ENCODE results near the gene GABRG3.
"Not testable (repeated sequence)": the region's sequence is repeated elsewhere in the genome, so short reads cannot be mapped to it uniquely, and the experiment has no call there.

Gene GABRG3

DNA sequence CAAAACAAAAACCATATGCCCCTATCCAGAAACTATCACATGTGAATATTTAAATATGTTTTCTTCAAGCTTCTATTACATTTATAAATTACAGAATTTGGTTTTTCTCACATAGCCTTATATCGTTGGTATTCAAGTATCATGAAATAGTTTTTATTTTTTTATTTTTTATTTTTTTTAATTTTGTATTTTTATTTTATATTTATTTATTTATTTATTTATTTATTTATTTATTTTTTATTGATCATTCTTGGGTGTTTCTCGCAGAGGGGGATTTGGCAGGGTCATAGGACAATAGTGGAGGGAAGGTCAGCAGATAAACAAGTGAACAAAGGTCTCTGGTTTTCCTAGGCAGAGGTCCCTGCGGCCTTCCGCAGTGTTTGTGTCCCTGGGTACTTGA, 32.0 kb downstream of the GABRG3 start:
- DNase-seq: not testable (repeated sequence)

DNA sequence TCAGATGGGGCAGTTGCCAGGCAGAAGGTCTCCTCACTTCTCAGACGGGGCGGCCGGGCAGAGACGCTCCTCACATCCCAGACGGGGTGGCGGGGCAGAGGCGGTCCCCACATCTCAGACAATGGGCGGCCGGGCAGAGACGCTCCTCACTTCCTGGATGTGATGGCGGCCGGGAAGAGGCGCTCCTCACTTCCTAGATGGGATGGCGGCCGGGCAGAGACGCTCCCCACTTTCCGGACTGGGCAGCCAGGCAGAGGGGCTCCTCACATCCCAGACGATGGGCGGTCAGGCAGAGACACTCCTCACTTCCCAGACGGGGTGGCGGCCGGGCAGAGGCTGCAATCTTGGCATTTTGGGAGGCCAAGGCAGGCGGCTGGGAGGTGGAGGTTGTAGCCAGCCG, 33.2 kb downstream of the GABRG3 start:
- DNase-seq: not testable (repeated sequence)

DNA sequence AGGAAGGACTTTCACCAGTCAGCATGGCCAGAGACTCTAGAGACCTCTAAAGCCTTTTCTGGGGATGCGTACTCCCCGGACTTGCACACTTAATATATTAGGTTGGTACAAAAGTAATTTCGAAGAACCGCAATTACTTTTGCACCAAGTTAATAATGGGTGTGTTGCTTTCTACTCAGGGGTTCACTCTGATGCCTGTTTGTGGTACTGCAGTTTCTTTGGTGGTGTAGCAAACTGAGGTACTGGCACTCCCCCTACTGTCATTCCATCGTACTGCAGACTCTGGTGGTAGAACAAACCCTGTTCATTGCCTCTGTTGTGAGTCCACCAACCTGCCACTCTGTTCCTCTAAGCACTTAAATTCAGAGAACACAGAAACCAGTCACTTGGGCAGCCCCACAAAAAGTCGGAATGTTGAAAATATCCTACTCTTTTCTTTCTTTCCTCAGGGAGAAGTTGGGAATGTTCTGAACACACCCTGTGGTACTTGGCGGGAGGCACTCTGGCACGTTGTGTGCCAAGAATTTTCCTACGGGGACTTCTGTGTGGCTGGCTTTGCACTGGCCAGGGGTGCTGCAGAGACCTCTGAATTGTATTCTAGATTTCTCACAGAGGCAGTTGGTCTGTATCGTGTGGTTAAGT, 46.3 kb downstream of the GABRG3 start:
- DNase-seq: peak; percentile 70

DNA sequence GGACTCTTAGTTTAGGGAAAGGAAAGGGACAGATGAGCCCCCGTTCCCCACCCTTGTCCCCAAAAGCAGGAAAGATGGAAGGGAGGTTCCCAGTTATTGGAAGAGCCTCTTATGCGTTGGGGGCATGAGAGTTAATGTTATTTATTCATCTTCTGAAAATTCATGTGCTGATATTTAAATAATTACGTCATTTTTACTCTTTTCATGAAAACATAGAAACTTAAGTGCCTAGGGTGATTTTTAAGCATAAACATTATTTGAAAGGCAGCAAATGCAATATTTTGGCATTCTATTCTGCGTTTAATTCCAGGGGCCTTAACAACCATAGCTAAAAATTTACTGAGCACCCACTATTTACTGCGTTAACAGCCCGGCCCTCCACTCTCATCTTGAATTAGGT, 48.7 kb downstream of the GABRG3 start:
- no peak for DNase-seq

GRCh38 chr15:27025481-27025966, 54.5 kb downstream of the GABRG3 start:
- no peak for DNase-seq

GRCh38 chr15:27027229-27027628, 56.2 kb downstream of the GABRG3 start:
- DNase-seq: no peak

DNA sequence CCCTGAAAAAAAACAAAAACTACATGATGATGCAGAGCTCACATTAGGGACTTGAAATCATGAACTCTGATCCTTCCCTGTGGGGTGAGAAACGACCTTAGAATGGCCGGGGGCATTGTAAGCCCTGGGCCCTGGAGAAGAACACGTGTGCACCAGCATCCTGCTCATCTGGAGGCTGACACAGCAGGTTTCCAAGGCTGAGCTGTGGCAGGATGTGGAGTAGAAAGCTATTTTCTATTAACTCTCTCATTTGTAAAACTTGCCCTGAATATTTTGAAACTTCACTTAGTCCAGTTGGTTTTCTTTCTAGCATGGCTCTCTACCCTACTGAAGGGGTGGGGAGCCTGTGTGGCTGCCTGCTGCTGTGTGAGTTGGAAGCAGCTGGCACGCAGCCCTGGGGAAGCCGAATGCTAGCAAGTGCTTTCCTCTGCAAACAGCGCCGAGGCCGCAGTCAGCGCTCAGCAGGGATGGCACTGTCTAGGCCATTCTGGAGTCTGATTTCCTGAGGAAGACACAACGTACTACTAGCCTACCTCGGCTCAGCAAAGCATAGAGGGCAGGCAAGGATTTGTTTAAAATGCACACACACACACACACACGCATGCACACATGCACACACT, 58.0 kb downstream of the GABRG3 start:
- DNase-seq: peak; percentile 82

- DNase-seq: no peak
Observed at GRCh38 chr15:27036210-27036609, 65.2 kb downstream of the GABRG3 start.

DNA sequence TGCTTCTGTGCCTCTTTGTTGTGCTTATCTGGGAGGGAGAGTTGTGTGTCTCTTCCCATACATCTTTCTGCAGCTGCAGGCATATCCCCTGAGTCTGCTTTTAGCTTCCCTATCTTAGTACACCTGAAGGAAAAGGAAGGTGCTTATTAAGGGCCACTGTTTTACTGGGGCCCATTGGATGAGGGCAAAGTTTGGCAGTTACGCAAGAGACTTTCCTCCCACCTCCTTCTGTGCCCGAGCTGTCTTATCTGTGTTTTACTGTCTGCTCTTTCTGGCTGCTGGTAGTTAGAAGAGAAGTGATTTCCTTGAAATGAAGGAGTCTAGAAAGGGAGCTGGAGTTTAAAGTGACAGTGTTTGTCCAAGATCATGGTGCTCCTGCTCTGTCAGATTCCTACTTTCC, 66.5 kb downstream of the GABRG3 start:
- no peak for DNase-seq

GRCh38 chr15:27039152-27039551, 68.2 kb downstream of the GABRG3 start:
- DNase-seq: no peak

DNA sequence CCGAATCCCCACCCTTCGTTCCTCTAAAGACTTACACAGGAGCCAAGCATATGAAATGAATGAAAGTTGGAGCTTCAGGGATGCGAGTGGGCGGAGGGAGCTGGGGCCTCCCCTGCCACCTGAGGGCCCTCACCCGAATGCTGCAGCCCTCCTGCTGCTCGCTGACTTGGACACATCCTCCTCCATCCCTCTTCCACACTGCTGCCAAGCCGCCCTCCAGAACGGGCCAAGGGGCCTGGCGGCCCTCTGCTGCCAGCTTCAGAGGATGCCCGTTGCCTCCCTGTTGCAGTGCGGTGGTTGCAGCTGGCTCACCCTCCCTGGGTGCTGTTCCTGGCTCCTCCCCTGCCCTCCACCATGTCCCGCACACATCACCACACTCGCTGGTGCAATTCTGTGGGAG, 71.2 kb downstream of the GABRG3 start:
- no peak for DNase-seq

DNA sequence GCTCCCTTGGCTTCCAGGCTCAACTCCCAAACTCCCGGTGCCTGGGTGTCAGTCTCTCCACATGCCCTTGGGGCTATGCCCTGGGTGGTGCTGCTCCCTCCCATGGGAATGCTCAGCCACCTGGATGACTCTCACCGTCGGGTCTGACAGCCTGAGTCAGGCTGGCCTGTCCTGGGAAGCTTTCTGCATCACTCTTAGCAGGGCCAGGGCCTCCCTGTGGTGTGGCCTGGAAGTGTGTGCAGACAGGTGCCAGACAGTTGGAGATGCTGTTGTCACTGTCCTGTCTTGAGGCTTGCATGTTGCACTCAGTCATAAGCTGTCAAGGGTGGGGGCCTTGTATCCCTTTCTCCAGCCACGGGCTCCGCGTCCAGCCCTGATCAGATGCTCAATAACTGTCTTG, 71.7 kb downstream of the GABRG3 start:
- peak; percentile 6 for DNase-seq

DNA sequence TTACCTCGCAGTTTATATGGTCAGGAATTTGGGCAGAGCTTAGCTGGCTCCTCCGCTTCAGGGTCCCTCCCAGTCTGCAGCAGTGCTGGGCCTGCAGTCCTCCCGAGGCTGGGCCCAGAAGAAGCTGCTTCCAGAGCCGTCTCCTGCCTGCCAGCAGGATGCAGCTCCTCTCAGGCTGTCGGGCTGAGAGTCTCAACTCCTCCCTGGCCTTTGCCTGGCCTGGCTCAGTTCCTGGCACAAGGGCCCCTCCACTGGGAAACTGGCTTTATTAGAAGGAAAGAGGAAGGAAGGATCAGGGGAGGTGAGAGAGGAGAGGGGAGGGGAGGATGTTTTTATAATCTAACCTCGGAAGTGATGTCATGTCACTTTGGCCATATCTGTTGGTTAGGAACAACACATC, 72.8 kb downstream of the GABRG3 start:
- DNase-seq: no peak

- peak; percentile 44 for DNase-seq
Observed at GRCh38 chr15:27045796-27046195, 74.8 kb downstream of the GABRG3 start.

DNA sequence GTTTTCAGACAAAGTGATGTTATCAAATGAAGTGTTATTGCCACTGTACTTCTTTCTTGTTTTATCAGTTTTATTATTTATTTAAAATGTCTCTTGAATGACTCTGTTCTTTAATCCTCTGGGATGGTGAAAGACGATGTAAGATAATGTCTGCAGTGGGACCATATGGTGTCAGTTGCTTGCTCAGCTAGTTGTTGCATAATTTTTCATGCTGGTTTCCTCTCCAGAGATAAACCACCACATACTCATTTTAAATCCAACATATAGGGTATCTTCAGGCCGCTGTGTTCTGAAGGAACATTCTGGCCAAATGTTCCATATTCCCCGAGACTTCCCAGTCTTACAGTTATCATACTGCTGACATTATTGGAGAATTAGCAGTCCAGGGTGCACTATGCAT, 75.9 kb downstream of the GABRG3 start:
- DNase-seq: no peak

DNA sequence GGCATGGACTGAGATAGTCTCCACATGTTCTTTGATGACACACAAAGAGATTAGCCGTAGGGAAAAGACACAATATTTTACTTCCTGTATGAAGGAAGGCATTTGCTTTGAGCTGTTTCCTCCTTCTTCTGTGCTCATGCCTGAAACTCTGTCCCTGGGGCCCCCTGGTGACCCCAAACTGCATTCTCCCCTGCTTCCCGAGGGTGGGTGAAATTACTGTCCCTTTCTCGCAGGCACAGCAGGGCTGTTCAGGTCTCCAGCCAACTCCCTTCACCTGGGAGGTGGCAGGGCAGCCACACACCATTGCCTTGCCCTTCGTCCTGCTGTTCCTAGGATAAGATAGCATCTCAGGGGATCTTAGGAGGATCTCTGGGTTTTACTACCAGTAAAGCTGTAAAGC, 79.2 kb downstream of the GABRG3 start:
- no peak for DNase-seq

DNA sequence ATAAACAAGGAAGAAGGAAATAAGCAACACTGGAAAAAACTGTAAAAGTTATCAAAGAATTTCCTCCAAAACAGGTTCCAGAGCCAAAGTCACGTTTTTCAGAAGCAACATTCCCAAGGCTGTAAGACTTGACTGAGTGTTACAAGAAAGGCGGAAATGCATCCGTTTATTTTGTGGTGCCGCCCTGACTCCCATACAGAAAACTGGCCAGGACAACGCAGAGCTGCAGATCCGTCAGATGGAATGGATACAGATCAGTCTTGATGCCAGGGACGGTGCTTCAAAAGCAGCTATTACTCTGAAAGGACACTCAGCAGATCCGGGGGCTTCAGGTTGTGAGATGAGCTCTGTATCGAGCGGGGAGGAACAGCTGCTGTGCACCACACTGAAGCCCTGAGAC, 83.4 kb downstream of the GABRG3 start:
- DNase-seq: no peak

- no peak for DNase-seq
Observed at GRCh38 chr15:27057904-27058645, 87.1 kb downstream of the GABRG3 start.

DNA sequence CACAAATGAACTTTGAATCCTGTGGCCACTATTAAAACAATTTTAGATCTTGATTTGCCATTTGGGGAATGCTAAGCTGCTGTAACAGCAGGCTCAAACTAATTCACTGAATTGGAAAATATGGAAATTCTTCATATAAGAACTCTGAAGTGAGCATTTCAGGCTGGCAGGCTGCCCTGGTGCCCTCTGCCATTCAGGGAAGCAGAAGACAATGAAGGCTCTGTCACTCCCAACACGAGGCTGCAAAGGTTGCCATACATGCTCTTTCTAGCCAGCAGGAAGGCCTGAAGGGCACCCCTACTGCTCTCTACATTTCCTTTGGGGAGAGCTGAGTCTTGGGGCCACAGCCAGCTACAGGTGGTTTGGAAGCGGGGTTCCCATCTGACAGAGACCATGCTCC, 88.0 kb downstream of the GABRG3 start:
- DNase-seq: no peak

GRCh38 chr15:27059610-27060202, 88.7 kb downstream of the GABRG3 start:
- peak; percentile 54 for DNase-seq

- no peak for DNase-seq
Observed at GRCh38 chr15:27061739-27062138, 90.8 kb downstream of the GABRG3 start.

- peak; percentile 65 for DNase-seq
Observed at GRCh38 chr15:27062951-27063350, 92.0 kb downstream of the GABRG3 start.

GRCh38 chr15:27064080-27064479, 93.1 kb downstream of the GABRG3 start:
- DNase-seq: no peak

GRCh38 chr15:27065151-27065550, 94.2 kb downstream of the GABRG3 start:
- DNase-seq: no peak

Measured in NCI-H345 (cell line).